CMK (cell line): ENCODE results near the gene IL13.
"Not testable (repeated sequence)": the region's sequence is repeated elsewhere in the genome, so short reads cannot be mapped to it uniquely, and the experiment has no call there.

Experiments used
- DNase-seq: peaks from one replicate; pipeline ENCODE4 v3.0.0-alpha.2; 2010; ENCODE audit warnings: low read depth

The IL13 gene

GRCh38 chr5:132688536-132689339 lies 30.8 kb downstream of the IL13 start:
- peak; percentile 26 for DNase-seq

GRCh38 chr5:132689513-132689912 lies 31.5 kb downstream of the IL13 start:
- no peak for DNase-seq

GRCh38 chr5:132690156-132690555 lies 32.2 kb downstream of the IL13 start:
- no peak for DNase-seq

- DNase-seq: not testable (repeated sequence)
Measured at GRCh38 chr5:132691755-132692631, 34.0 kb downstream of the IL13 start.

GRCh38 chr5:132692632-132692967 lies 34.6 kb downstream of the IL13 start:
- no peak for DNase-seq

GRCh38 chr5:132695956-132696355 lies 38.0 kb downstream of the IL13 start:
- no peak for DNase-seq

- DNase-seq: no peak
Measured at GRCh38 chr5:132704875-132705274, 46.9 kb downstream of the IL13 start.

- no peak for DNase-seq
Measured at GRCh38 chr5:132708645-132709044, 50.7 kb downstream of the IL13 start.
